Adrenal gland (tissue), 12 donors: ENCODE measurements around the gene DES. TPM values are rescaled to one million over a fixed set of nuclear protein-coding genes. Genes with fewer than 3 reads are reported as not detected.

Experiments used
- DNase-seq, 7 donors: peaks; one replicate each; pipeline ENCODE4 v3.0.0-alpha.2; 2019 to 2020
- H3K27ac ChIP-seq, 5 donors: fragments of 200-600 bp; sonication (generic) in 4 of 5; 1 replicate in 3 of 5; 2 replicates in 2 of 5; pipeline versions ENCODE4 v1.5.1 to v1.8.0; 2016 to 2020; ENCODE audit warnings: mild to moderate bottlenecking in 1 of 5
- H3K27me3 ChIP-seq: fragments of 200-600 bp; 2 replicates; pipeline ENCODE4 v1.8.0; 2021
- H3K36me3 ChIP-seq, 2 donors: fragments of 200-600 bp; replicated peaks in 1 of 2; 1 replicate in 1 of 2; 2 replicates in 1 of 2; pipeline versions ENCODE4 v1.5.1 to v1.8.0; 2018 to 2022
- H3K4me1 ChIP-seq, 2 donors: fragments of 200-600 bp; replicated peaks in 1 of 2; 1 replicate in 1 of 2; 2 replicates in 1 of 2; pipeline versions ENCODE4 v1.5.1 to v1.8.0; 2018 to 2021
- H3K4me3 ChIP-seq, 4 donors: fragments of 200-600 bp; sonication (generic) in 3 of 4; one replicate each; pipeline ENCODE4 v1.5.1; 2016 to 2018
- H3K9me3 ChIP-seq, 3 donors: fragments of 200-600 bp; sonication (generic) in 1 of 3; replicated peaks in 1 of 3; 1 replicate in 2 of 3; 2 replicates in 1 of 3; pipeline versions ENCODE4 v1.5.1 to v1.8.0; 2016 to 2021
- POLR2A ChIP-seq, 2 donors: fragments of 450-650 bp; IDR thresholded peaks; one replicate each; pipeline ENCODE4 v1.6.1; 2017; ENCODE audit warnings: antibody characterized with exemption in 2 of 2, mild to moderate bottlenecking in 2 of 2, moderate library complexity in 1 of 2
- WGBS, 4 donors: extraction: QIAGEN DNeasy Blood & Tissue Kit in 2 of 4; methylation state at CpG; one replicate each; pipeline versions ENCODE4 v1.1.5 to v1.1.7; 2013 to 2017; 5-methylcytosine and 5-hydroxymethylcytosine counted together
- intact Hi-C, 2 donors: fragments of 100-400 bp; cut with DNase I; formaldehyde crosslinking; loops; one replicate each; pipeline versions ENCODE4 v1.14.1 to v1.15.0; 2022 to 2023
- polyA plus RNA-seq, 3 donors: library from polyadenylated mRNA; stranded (reverse); fragments of 200-250 nt in 2 of 3; fragments of 350-450 nt in 1 of 3; fragmentation: Illumina TruSeq in 1 of 3; extraction: RNeasy Lipid Tissue Mini Kit (QIAGEN cat#74804) in 1 of 3; gene quantifications; one replicate each; pipeline ENCODE4 v1.2.3, GENCODE V29; 2013 to 2014
- total RNA-seq, 9 donors: library from RNA; depleted of rRNA in 4 of 9; stranded (reverse); fragments of >200 nt in 4 of 9; fragments of 120-200 nt in 1 of 9; fragmentation: NEBNext Ultra II Directional in 1 of 9; extraction: Animal tissue kit (Norgen Biotek cat#: 25700) in 1 of 9; gene quantifications; one replicate each; pipeline versions ENCODE4 v1.1.0 to v1.2.4, GENCODE V29; 2013 to 2023
- TF ChIP-seq, protein P1 (sequence below), 6 experiments: fragments of 450-650 bp in 4 of 6; fragments of 200-600 bp in 2 of 6; sonication (generic) in 1 of 6; IDR thresholded peaks; 1 replicate in 5 of 6; 2 replicates in 1 of 6; pipeline versions ENCODE4 v1.5.1 to v1.8.0; 2016 to 2021; ENCODE audit warnings: antibody characterized with exemption in 6 of 6, mild to moderate bottlenecking in 2 of 6, moderate library complexity in 1 of 6
- donor health status: healthy with polysubstance abuse.
- donor health status: Bipolar disorder and iron deficiency.
- donor health status: DM: yes; HTN: yes; CAD: no.
- donor health status: DM: no; HTN: no; CAD: no.
- donor health status: DM: no; HTN: no; CAD: no.
- donor health status: DM: yes; HTN: yes; CAD: no.

DES gene
- total and polyA plus RNA-seq, 12 donors: 0.94 to 283 (median 11.4) TPM

DNA sequence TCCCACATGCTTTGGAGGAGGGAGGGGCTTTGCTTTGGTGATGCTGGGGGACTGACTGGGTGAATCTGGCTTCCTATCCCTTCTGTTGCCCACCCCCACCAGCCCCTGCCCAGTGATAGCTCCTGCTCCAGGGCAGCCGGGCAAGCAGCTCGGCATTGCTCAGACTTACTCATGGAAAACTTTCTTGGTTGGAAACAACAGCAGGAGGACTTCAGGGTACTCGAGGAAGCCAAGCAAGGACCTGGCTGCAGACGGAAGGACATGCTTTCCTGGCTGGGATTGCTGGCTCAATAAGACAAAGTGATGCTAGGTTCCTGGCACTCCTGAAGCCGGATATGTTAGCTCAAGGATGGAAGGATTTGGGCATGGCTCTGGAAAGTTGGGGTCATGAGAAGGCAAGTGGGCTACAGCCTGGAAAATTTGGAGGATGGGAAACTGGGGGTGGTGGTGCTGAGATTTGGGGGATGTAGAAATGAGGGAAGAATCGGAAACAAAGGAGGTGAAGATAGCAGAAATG is 19.6 kb downstream of the DES start:
- Histone ChIP-seq H3K9me3 (no peaks in the 10 kb centered on the region), H3K27me3 (peaks cover 23% of the 10 kb centered on the region), H3K4me3 (no peak overlapping the region), H3K36me3 (no peaks in the 10 kb centered on the region), H3K27ac (no peak overlapping the region), H3K4me1 (peaks cover 0 to 12% of the 10 kb centered on the region in 2 donors)
- intact Hi-C loops: no loop called here
- TF ChIP-seq, protein P1, sequence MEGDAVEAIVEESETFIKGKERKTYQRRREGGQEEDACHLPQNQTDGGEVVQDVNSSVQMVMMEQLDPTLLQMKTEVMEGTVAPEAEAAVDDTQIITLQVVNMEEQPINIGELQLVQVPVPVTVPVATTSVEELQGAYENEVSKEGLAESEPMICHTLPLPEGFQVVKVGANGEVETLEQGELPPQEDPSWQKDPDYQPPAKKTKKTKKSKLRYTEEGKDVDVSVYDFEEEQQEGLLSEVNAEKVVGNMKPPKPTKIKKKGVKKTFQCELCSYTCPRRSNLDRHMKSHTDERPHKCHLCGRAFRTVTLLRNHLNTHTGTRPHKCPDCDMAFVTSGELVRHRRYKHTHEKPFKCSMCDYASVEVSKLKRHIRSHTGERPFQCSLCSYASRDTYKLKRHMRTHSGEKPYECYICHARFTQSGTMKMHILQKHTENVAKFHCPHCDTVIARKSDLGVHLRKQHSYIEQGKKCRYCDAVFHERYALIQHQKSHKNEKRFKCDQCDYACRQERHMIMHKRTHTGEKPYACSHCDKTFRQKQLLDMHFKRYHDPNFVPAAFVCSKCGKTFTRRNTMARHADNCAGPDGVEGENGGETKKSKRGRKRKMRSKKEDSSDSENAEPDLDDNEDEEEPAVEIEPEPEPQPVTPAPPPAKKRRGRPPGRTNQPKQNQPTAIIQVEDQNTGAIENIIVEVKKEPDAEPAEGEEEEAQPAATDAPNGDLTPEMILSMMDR (IDR thresholded peaks at IDR 0.05): no peak
- TF ChIP-seq POLR2A (IDR thresholded peaks at IDR 0.05): no peak
- no peak for DNase-seq
- 61 to 87% (median 73%) methylated on average over 4 to 6 of the region's 6 CpGs for WGBS, 4 donors

DNA sequence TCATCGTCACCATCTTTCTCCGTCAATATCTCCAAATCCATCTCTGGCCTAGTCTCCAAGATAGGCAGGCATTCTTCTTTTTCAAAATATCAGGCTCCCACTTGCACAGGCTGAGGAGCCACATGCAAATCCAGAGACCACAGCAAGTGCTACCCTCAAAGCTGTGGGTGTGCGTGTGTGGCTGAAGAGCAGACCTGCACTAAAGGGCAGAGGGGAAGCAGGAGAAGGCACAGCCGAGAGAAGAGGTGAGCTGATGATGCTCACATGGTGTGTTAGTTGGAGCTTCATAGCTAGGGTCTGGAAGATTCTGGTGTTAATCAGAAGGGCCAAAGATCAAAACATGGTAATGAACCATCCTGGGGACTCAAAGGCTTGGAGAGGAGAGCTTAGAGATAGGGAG is 20.3 kb downstream of the DES start:
- Histone ChIP-seq H3K27ac (no peak overlapping the region), H3K9me3 (no peaks in the 10 kb centered on the region), H3K27me3 (peaks cover 23% of the 10 kb centered on the region), H3K36me3 (no peaks in the 10 kb centered on the region), H3K4me3 (no peak overlapping the region), H3K4me1 (peaks cover 0 to 12% of the 10 kb centered on the region in 2 donors)
- TF ChIP-seq POLR2A (IDR thresholded peaks at IDR 0.05): no peak
- TF ChIP-seq, protein P1 (IDR thresholded peaks at IDR 0.05): no peak
- intact Hi-C loops: no loop called here
- no peak for DNase-seq
- WGBS, 4 donors: 87 to 96% (median 89%) methylated on average over 4 of the region's 4 CpGs

DNA sequence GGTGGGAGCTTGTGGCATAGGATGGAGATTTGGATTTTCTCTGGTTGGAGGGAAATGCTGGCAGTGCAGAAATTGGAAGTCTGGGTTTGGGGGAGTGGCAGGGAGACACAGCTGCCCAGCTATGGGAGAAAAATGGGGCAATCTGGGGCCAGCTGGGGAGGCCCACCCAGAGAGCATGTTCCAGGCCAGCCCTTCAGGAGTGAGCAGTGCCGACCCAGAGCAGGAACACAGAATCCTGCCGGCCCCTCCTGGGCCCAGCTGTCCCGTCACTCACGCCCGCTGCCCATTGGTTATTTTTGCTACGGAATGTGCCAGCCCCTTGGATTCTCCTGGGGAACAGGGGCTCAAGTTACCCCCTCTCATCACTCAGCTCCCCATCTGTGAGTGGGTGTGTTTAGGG is 21.3 kb downstream of the DES start:
- peaks cover 0 to 12% of the 10 kb centered on the region in 2 donors for H3K4me1 ChIP-seq
- DNase-seq: no peak
- 44 to 91% (median 82%) methylated on average over 3 to 6 of the region's 6 CpGs for WGBS, 4 donors
- intact Hi-C loops: no loop called here
- TF ChIP-seq, protein P1 (IDR thresholded peaks at IDR 0.05): no peak
- no peak for TF ChIP-seq POLR2A (IDR thresholded peaks at IDR 0.05)
- no peaks in the 10 kb centered on the region for H3K36me3 ChIP-seq
- H3K4me3 ChIP-seq: no peak overlapping the region
- peaks cover 20% of the 10 kb centered on the region for H3K27me3 ChIP-seq
- H3K27ac ChIP-seq: no peak overlapping the region
- no peaks in the 10 kb centered on the region for H3K9me3 ChIP-seq

DNA sequence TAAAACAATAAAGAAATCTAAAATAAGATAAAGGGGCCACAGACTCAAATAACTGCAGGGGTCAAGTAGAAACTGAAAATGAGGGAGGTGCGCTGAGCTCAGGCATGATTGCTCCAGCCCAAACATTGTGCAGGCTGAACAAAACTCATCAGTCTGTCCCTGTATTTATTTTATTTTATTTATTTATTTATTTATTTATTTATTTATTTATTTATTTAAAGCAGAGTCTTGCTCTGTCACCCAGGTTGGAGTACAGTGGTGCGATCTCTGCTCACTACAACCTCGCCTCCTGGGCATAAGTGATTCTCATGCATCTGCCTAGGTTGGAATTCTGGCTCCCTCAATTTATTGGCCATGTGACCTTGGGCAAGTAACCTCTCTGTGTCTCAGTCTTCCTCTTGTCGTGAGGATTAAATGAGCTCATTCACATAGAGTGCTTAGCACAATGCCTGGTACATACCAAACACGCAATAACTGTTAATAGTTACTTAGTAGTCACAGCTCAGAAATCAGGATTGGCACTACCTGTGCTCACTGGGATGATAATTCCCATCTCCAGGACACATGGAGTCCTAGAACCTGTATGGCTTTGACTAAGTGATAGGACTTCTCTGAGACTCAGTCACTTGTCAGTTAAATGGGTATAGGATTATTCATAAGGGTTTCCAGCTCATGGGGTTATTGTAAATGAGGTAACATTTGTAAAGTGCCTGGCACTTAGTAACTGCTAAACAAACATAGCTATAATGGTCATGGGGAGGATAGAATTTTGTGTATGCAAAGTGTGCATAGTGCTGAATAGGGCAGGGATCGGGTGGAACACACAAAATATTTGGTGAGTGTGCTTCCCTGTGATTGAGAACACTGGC is 22.4 kb downstream of the DES start:
- H3K27ac ChIP-seq: no peak overlapping the region
- H3K27me3 ChIP-seq: peaks cover 9% of the 10 kb centered on the region
- H3K36me3 ChIP-seq: no peaks in the 10 kb centered on the region
- no peak overlapping the region for H3K4me3 ChIP-seq
- H3K4me1 ChIP-seq: peaks cover 0 to 12% of the 10 kb centered on the region in 2 donors
- DNase-seq: no peak
- WGBS, 4 donors: 79 to 83% (median 81%) methylated on average over 6 of the region's 6 CpGs
- TF ChIP-seq, protein P1 (IDR thresholded peaks at IDR 0.05): no peak
- TF ChIP-seq POLR2A (IDR thresholded peaks at IDR 0.05): no peak
- intact Hi-C loops: no loop called here
- no peaks in the 10 kb centered on the region for H3K9me3 ChIP-seq
